ENCODE data around the gene UBE2D2. TPM values are rescaled to one million over a fixed set of nuclear protein-coding genes. Genes with fewer than 3 reads are reported as not detected.
"Not testable (repeated sequence)": the region's sequence is repeated elsewhere in the genome, so short reads cannot be mapped to it uniquely, and the experiment has no call there.

The UBE2D2 gene
- total RNA-seq, 1 experiment from 2014 or later: 187 TPM

GRCh38 chr5:139584137-139584536, 23.0 kb downstream of the UBE2D2 start:
- no peak for DNase-seq
- no peak overlapping the region for H3K27ac Mint-ChIP-seq (ENCODE audit: unreplicated experiment)
- no peaks in the 10 kb centered on the region for H3K4me1 Mint-ChIP-seq (ENCODE audit: low read depth, unreplicated experiment)
- peaks cover 32% of the 10 kb centered on the region for H3K36me3 Mint-ChIP-seq (ENCODE audit: insufficient read depth, unreplicated experiment)
- H3K4me3 Mint-ChIP-seq (ENCODE audit: low read depth, unreplicated experiment): no peak overlapping the region
- no peaks in the 10 kb centered on the region for H3K9me3 Mint-ChIP-seq (ENCODE audit: low read depth, unreplicated experiment)
- intact Hi-C loops (cut with micrococcal nuclease; ENCODE audit: unreplicated experiment): no loop called here
- CTCF ChIA-PET: interaction anchor here (0.7 kb wide), 2 partner anchors 124 to 182 kb away, joined by 5 to 6 read pairs; no protein-coding TSS in a partner anchor
- no peaks in the 10 kb centered on the region for H3K27me3 Mint-ChIP-seq (ENCODE audit: unreplicated experiment)
- no TSS peak for BruUV-seq (replicated peaks)
- TF ChIP-seq, protein P1, sequence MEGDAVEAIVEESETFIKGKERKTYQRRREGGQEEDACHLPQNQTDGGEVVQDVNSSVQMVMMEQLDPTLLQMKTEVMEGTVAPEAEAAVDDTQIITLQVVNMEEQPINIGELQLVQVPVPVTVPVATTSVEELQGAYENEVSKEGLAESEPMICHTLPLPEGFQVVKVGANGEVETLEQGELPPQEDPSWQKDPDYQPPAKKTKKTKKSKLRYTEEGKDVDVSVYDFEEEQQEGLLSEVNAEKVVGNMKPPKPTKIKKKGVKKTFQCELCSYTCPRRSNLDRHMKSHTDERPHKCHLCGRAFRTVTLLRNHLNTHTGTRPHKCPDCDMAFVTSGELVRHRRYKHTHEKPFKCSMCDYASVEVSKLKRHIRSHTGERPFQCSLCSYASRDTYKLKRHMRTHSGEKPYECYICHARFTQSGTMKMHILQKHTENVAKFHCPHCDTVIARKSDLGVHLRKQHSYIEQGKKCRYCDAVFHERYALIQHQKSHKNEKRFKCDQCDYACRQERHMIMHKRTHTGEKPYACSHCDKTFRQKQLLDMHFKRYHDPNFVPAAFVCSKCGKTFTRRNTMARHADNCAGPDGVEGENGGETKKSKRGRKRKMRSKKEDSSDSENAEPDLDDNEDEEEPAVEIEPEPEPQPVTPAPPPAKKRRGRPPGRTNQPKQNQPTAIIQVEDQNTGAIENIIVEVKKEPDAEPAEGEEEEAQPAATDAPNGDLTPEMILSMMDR (IDR thresholded peaks at IDR 0.05; ENCODE audit: unreplicated experiment): no peak

DNA sequence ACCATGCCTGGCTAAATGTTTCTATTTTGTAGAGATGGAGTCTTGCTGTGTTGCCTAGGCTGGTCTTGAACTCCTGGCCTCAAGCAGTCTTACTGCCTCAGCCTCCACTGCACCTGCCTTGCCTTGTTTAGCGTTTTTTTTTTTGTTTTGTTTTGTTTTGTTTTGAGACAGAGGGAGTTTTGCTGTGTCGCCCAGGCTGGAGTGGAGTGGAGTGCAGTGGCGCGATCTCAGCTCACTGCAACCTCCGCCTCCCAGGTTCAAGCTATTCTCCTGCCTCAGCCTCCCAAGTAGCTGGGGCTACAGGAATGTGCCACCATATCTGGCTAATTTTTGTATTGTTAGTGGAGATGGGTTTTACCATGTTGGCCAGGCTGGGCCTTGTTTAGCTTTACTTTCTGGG, 27.0 kb downstream of the UBE2D2 start:
- CTCF ChIA-PET; H3K4me3 Mint-ChIP-seq (ENCODE audit: low read depth, unreplicated experiment); H3K27me3 Mint-ChIP-seq (ENCODE audit: unreplicated experiment); DNase-seq; intact Hi-C loops (cut with micrococcal nuclease; ENCODE audit: unreplicated experiment); BruUV-seq (replicated peaks); H3K9me3 Mint-ChIP-seq (ENCODE audit: low read depth, unreplicated experiment); H3K27ac Mint-ChIP-seq (ENCODE audit: unreplicated experiment): not testable (repeated sequence)
- Mint-ChIP-seq H3K36me3 (ENCODE audit: insufficient read depth, unreplicated experiment) (peaks cover 34% of the 10 kb centered on the region), H3K4me1 (ENCODE audit: low read depth, unreplicated experiment) (peaks cover 30% of the 10 kb centered on the region)

GRCh38 chr5:139588962-139589361, 27.8 kb downstream of the UBE2D2 start:
- CTCF ChIA-PET: no interaction called here

GRCh38 chr5:139592289-139592688, 31.1 kb downstream of the UBE2D2 start:
- BruUV-seq (replicated peaks): no TSS peak
- H3K4me1 Mint-ChIP-seq (ENCODE audit: low read depth, unreplicated experiment): peaks cover 30% of the 10 kb centered on the region
- DNase-seq: no peak
- H3K27ac Mint-ChIP-seq (ENCODE audit: unreplicated experiment): peak overlapping the region; percentile 26
- no peaks in the 10 kb centered on the region for H3K27me3 Mint-ChIP-seq (ENCODE audit: unreplicated experiment)
- intact Hi-C loops (cut with micrococcal nuclease; ENCODE audit: unreplicated experiment): no loop called here
- H3K4me3 Mint-ChIP-seq (ENCODE audit: low read depth, unreplicated experiment): peak overlapping the region; percentile 11
- CTCF ChIA-PET: interaction anchor here (0.6 to 1.6 kb wide), 5 partner anchors 17 to 804 kb away, joined by 3 to 6 read pairs (median 3); no protein-coding TSS in a partner anchor
- H3K9me3 Mint-ChIP-seq (ENCODE audit: low read depth, unreplicated experiment): no peaks in the 10 kb centered on the region
- H3K36me3 Mint-ChIP-seq (ENCODE audit: insufficient read depth, unreplicated experiment): peaks cover 16% of the 10 kb centered on the region
- TF ChIP-seq, protein P1 (IDR thresholded peaks at IDR 0.05; ENCODE audit: unreplicated experiment): no peak

More at GRCh38 chr5:139588962-139589361, 27.8 kb downstream of the UBE2D2 start:
- intact Hi-C loops (cut with micrococcal nuclease; ENCODE audit: unreplicated experiment): no loop called here
- no peak overlapping the region for H3K4me3 Mint-ChIP-seq (ENCODE audit: low read depth, unreplicated experiment)
- no peak for DNase-seq
- no peaks in the 10 kb centered on the region for H3K27me3 Mint-ChIP-seq (ENCODE audit: unreplicated experiment)
- H3K36me3 Mint-ChIP-seq (ENCODE audit: insufficient read depth, unreplicated experiment): peaks cover 34% of the 10 kb centered on the region
- peaks cover 30% of the 10 kb centered on the region for H3K4me1 Mint-ChIP-seq (ENCODE audit: low read depth, unreplicated experiment)
- H3K27ac Mint-ChIP-seq (ENCODE audit: unreplicated experiment): no peak overlapping the region
- H3K9me3 Mint-ChIP-seq (ENCODE audit: low read depth, unreplicated experiment): no peaks in the 10 kb centered on the region
- no TSS peak for BruUV-seq (replicated peaks)
- TF ChIP-seq, protein P1 (IDR thresholded peaks at IDR 0.05; ENCODE audit: unreplicated experiment): no peak

- peak overlapping the region; percentile 26 for H3K27ac Mint-ChIP-seq (ENCODE audit: unreplicated experiment)
- intact Hi-C loops (cut with micrococcal nuclease; ENCODE audit: unreplicated experiment); BruUV-seq (replicated peaks); H3K9me3 Mint-ChIP-seq (ENCODE audit: low read depth, unreplicated experiment); H3K27me3 Mint-ChIP-seq (ENCODE audit: unreplicated experiment); DNase-seq: not testable (repeated sequence)
- CTCF ChIA-PET: interaction anchor here (0.7 to 1.4 kb wide), 2 partner anchors 14 to 736 kb away, joined by 3 read pairs; no protein-coding TSS in a partner anchor
- H3K4me1 Mint-ChIP-seq (ENCODE audit: low read depth, unreplicated experiment): peaks cover 30% of the 10 kb centered on the region
- H3K36me3 Mint-ChIP-seq (ENCODE audit: insufficient read depth, unreplicated experiment): peaks cover 15% of the 10 kb centered on the region
- H3K4me3 Mint-ChIP-seq (ENCODE audit: low read depth, unreplicated experiment): peak overlapping the region; percentile 32
These were observed 31.9 kb downstream of the UBE2D2 start for GRCh38 chr5:139593076-139593475.

All from Calu3 (cell line).